CD8-positive, alpha-beta memory T cell (primary cell): ENCODE results near the gene SLC35A3. TPM values are rescaled to one million over a fixed set of nuclear protein-coding genes. Genes with fewer than 3 reads are reported as not detected.

Source experiments
- CTCF ChIA-PET: fragments of 350-600 bp; sonication (Branson Sonifier 250); formaldehyde crosslinking; loops from one replicate; lab custom pipeline; 2021; ENCODE audit warnings: antibody characterized with exemption; lab: Charles Lee
- POLR2A ChIA-PET: fragments of 350-600 bp; sonication (Branson Sonifier 250); formaldehyde crosslinking; loops from one replicate; lab custom pipeline; 2021; ENCODE audit warnings: antibody characterized with exemption; lab: Charles Lee
- DNase-seq, 5 donors: peaks; one replicate each; pipeline versions ENCODE4 v3.0.0 to v3.0.0-alpha.2; 2020 to 2022; ENCODE audit warnings: mixed read lengths in 1 of 5
- H3K27ac ChIP-seq: one replicate; pipeline ENCODE4 v1.7.0; 2013; ENCODE audit warnings: low read depth, mild to moderate bottlenecking, low read length, moderate library complexity
- H3K27me3 ChIP-seq: 2 replicates; pipeline ENCODE4 v1.7.0; 2013; ENCODE audit warnings: low read length, mild to moderate bottlenecking; ENCODE audit not compliant: insufficient read depth, poor library complexity, severe bottlenecking
- H3K36me3 ChIP-seq: 2 replicates; pipeline ENCODE4 v1.7.0; 2013; ENCODE audit warnings: mild to moderate bottlenecking, low read length, moderate library complexity; ENCODE audit not compliant: insufficient read depth
- H3K4me1 ChIP-seq: 2 replicates; pipeline ENCODE4 v1.7.0; 2013; ENCODE audit warnings: mild to moderate bottlenecking, low read length, moderate library complexity; ENCODE audit not compliant: insufficient read depth
- H3K4me3 ChIP-seq: 2 replicates; pipeline ENCODE4 v1.7.0; 2013; ENCODE audit warnings: mild to moderate bottlenecking, low read length
- H3K9me3 ChIP-seq: 2 replicates; pipeline ENCODE4 v1.7.0; 2013; ENCODE audit warnings: mild to moderate bottlenecking, low read length
- H3K27ac Mint-ChIP-seq, 8 donors: one replicate each; pipeline ENCODE4 v1.8.0; 2020 to 2021; ENCODE audit warnings: mixed read lengths in 8 of 8, mild to moderate bottlenecking in 6 of 8, inconsistent platforms in 3 of 8, moderate library complexity in 3 of 8
- H3K27me3 Mint-ChIP-seq, 2 donors: one replicate each; pipeline ENCODE4 v1.8.0; 2020 to 2021; ENCODE audit warnings: mixed read lengths in 2 of 2, mild to moderate bottlenecking in 1 of 2, moderate library complexity in 1 of 2
- H3K36me3 Mint-ChIP-seq, 3 donors: one replicate each; pipeline ENCODE4 v1.8.0; 2020 to 2021; ENCODE audit warnings: mixed read lengths in 3 of 3, inconsistent platforms in 1 of 3, mild to moderate bottlenecking in 1 of 3
- H3K4me1 Mint-ChIP-seq, 3 donors: one replicate each; pipeline ENCODE4 v1.8.0; 2020 to 2021; ENCODE audit warnings: mixed read lengths in 3 of 3, inconsistent platforms in 1 of 3, mild to moderate bottlenecking in 1 of 3
- H3K4me3 Mint-ChIP-seq, 7 donors: one replicate each; pipeline ENCODE4 v1.8.0; 2020 to 2021; ENCODE audit warnings: mixed read lengths in 7 of 7, mild to moderate bottlenecking in 6 of 7, moderate library complexity in 4 of 7, inconsistent platforms in 2 of 7
- H3K9me3 Mint-ChIP-seq, 5 donors: one replicate each; pipeline ENCODE4 v1.8.0; 2020 to 2022; ENCODE audit warnings: mixed read lengths in 5 of 5, mild to moderate bottlenecking in 3 of 5, moderate library complexity in 2 of 5, inconsistent platforms in 1 of 5
- polyA plus RNA-seq: library from polyadenylated mRNA; unstranded; fragments of 300-500 nt; fragmentation: Illumina TruSeq; gene quantifications from one replicate; pipeline ENCODE4 v1.2.3, GENCODE V29; 2021
- total RNA-seq, 2 experiments: library from RNA; stranded (reverse); gene quantifications; one replicate each; pipeline ENCODE4 v1.2.3, GENCODE V29; 2021

The SLC35A3 gene
- total and polyA plus RNA-seq, 3 experiments from 2014 or later = 14.1 to 17.0 (median 16.6) TPM

DNA sequence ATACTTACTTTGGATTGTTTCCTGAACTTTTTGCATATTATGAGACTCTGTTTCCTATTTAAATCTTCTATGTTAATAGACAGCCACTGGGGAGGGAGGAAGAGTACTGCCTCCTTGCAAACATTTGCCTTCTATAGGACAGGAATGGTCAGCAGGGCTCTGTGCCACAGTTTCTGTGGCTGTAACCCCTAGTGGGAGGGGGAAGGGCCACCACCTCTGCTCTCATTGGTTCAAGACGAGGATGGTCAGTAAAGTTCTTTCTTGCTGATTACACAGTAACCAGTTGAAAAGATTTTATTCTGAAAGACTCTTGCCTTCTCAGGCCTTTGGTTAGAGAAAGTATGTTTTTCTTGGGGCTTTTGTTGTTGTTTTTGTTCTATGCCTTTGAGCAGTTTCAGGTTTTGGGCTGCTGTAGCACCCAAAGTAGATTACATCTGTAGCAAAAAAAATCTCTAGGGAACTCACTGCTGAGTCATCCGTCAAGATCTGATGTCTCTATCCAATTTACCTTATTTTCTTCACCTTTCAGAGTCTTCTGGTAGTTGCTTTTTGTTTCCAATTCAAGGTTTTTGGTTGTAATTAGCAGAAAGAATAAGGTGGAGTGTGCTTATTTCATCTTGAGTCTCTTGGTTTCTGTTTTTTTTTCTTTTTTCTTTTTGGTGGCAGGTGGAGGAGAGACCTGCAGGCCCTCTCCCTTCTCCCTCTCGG, 23.1 kb downstream of the SLC35A3 start:
- ChIA-PET CTCF (no interaction called here), POLR2A (no interaction called here)
- Mint-ChIP-seq H3K4me3 (no peak overlapping the region), H3K27ac (peak overlapping the region in 1 of 8 donors; percentile 2), H3K9me3 (peaks cover 7 to 17% (median 13%) of the 10 kb centered on the region in 5 donors), H3K4me1 (peaks cover 5 to 12% (median 9%) of the 10 kb centered on the region in 3 donors), H3K27me3 (no peaks in the 10 kb centered on the region), H3K36me3 (peaks cover 35 to 52% (median 40%) of the 10 kb centered on the region in 3 donors)
- H3K27ac ChIP-seq = no peak overlapping the region
- H3K36me3 ChIP-seq = peaks cover 4% of the 10 kb centered on the region
- no peaks in the 10 kb centered on the region for H3K27me3 ChIP-seq
- DNase-seq = no peak
- no peak overlapping the region for H3K4me3 ChIP-seq
- H3K9me3 ChIP-seq = peaks cover 4% of the 10 kb centered on the region
- H3K4me1 ChIP-seq = no peaks in the 10 kb centered on the region

DNA sequence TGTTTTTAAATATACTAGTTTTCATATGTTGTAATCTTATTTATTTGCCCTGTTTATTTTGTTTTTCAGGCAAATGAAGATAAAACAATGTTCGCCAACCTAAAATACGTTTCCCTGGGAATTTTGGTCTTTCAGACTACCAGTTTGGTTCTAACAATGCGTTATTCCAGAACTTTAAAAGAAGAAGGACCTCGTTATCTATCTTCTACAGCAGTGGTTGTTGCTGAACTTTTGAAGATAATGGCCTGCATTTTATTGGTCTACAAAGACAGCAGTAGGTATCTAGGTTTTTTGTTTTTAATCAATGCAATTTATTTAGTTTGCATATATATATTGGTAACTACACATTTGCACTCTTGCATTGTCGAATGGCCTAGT, 23.7 kb downstream of the SLC35A3 start:
- Histone ChIP-seq H3K4me3 (no peak overlapping the region), H3K4me1 (no peaks in the 10 kb centered on the region), H3K27me3 (no peaks in the 10 kb centered on the region), H3K9me3 (peaks cover 4% of the 10 kb centered on the region), H3K27ac (no peak overlapping the region), H3K36me3 (peaks cover 4% of the 10 kb centered on the region)
- Mint-ChIP-seq H3K36me3 (peaks cover 35 to 55% (median 40%) of the 10 kb centered on the region in 3 donors), H3K27me3 (no peaks in the 10 kb centered on the region), H3K9me3 (peaks cover 7 to 17% (median 13%) of the 10 kb centered on the region in 5 donors), H3K4me1 (peaks cover 6 to 12% (median 9%) of the 10 kb centered on the region in 3 donors), H3K27ac (no peak overlapping the region), H3K4me3 (no peak overlapping the region)
- DNase-seq = no peak
- POLR2A ChIA-PET = no interaction called here
- CTCF ChIA-PET = no interaction called here

- H3K27ac ChIP-seq = no peak overlapping the region
- H3K4me1 ChIP-seq = no peaks in the 10 kb centered on the region
- no peaks in the 10 kb centered on the region for H3K27me3 ChIP-seq
- no peak overlapping the region for H3K4me3 ChIP-seq
- no peak for DNase-seq
- H3K27me3 Mint-ChIP-seq = no peaks in the 10 kb centered on the region
- H3K36me3 Mint-ChIP-seq = peaks cover 36 to 56% (median 41%) of the 10 kb centered on the region in 3 donors
- peaks cover 7 to 17% (median 13%) of the 10 kb centered on the region in 5 donors for H3K9me3 Mint-ChIP-seq
- peaks cover 4% of the 10 kb centered on the region for H3K9me3 ChIP-seq
- POLR2A ChIA-PET = no interaction called here
- CTCF ChIA-PET = no interaction called here
- H3K36me3 ChIP-seq = peaks cover 4% of the 10 kb centered on the region
- H3K27ac Mint-ChIP-seq = no peak overlapping the region
- peaks cover 7 to 13% (median 9%) of the 10 kb centered on the region in 3 donors for H3K4me1 Mint-ChIP-seq
- H3K4me3 Mint-ChIP-seq = no peak overlapping the region
These were observed 24.7 kb downstream of the SLC35A3 start for GRCh38 chr1:99994496-99994895.

GRCh38 chr1:99996951-99997350, 27.2 kb downstream of the SLC35A3 start:
- no peak overlapping the region for H3K4me3 Mint-ChIP-seq
- H3K4me1 Mint-ChIP-seq = peaks cover 7 to 31% (median 25%) of the 10 kb centered on the region in 3 donors
- no peak overlapping the region for H3K27ac Mint-ChIP-seq
- peaks cover 35 to 60% (median 45%) of the 10 kb centered on the region in 3 donors for H3K36me3 Mint-ChIP-seq
- DNase-seq = no peak
- Histone ChIP-seq H3K9me3 (no peaks in the 10 kb centered on the region), H3K27ac (no peak overlapping the region), H3K4me3 (no peak overlapping the region), H3K27me3 (no peaks in the 10 kb centered on the region), H3K4me1 (no peaks in the 10 kb centered on the region), H3K36me3 (no peaks in the 10 kb centered on the region)
- peaks cover 6 to 9% (median 7%) of the 10 kb centered on the region in 5 donors for H3K9me3 Mint-ChIP-seq
- ChIA-PET CTCF (no interaction called here), POLR2A (no interaction called here)
- H3K27me3 Mint-ChIP-seq = no peaks in the 10 kb centered on the region

DNA sequence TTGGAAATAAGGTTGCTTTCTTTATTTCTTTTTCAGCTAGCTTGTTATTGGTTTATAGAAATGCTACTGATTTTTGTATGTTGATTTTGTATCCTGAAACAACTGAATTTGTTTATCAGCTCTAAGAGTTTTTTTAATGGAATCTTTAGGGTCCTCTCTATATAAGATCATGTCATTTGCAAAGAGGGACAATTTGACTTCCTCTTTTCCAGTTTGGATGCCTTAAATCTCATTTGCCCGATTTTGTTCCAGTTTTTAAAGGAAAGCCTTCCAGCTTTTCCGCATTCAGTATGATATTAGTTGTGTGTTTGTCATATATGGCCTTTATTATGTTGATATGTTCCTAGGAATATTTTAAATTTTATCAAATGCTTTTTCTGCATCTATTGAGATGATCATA, 31.7 kb downstream of the SLC35A3 start:
- peaks cover 11 to 35% (median 32%) of the 10 kb centered on the region in 3 donors for H3K4me1 Mint-ChIP-seq
- H3K9me3 Mint-ChIP-seq = peaks cover 6 to 18% (median 16%) of the 10 kb centered on the region in 5 donors
- Histone ChIP-seq H3K4me3 (no peak overlapping the region), H3K27me3 (no peaks in the 10 kb centered on the region), H3K4me1 (no peaks in the 10 kb centered on the region), H3K27ac (no peak overlapping the region), H3K36me3 (no peaks in the 10 kb centered on the region), H3K9me3 (peaks cover 5% of the 10 kb centered on the region)
- H3K4me3 Mint-ChIP-seq = no peak overlapping the region
- DNase-seq = no peak
- ChIA-PET POLR2A (no interaction called here), CTCF (no interaction called here)
- H3K27ac Mint-ChIP-seq = no peak overlapping the region
- peaks cover 31 to 58% (median 36%) of the 10 kb centered on the region in 3 donors for H3K36me3 Mint-ChIP-seq
- H3K27me3 Mint-ChIP-seq = no peaks in the 10 kb centered on the region

- Histone ChIP-seq H3K9me3 (peaks cover 5% of the 10 kb centered on the region), H3K4me1 (no peaks in the 10 kb centered on the region), H3K27me3 (no peaks in the 10 kb centered on the region), H3K4me3 (no peak overlapping the region), H3K36me3 (no peaks in the 10 kb centered on the region), H3K27ac (no peak overlapping the region)
- Mint-ChIP-seq H3K36me3 (peaks cover 30 to 57% (median 37%) of the 10 kb centered on the region in 3 donors), H3K27me3 (no peaks in the 10 kb centered on the region), H3K9me3 (peaks cover 6 to 18% (median 16%) of the 10 kb centered on the region in 5 donors), H3K27ac (no peak overlapping the region), H3K4me3 (no peak overlapping the region), H3K4me1 (peaks cover 10 to 31% (median 23%) of the 10 kb centered on the region in 3 donors)
- ChIA-PET POLR2A (no interaction called here), CTCF (no interaction called here)
- DNase-seq = no peak
These were observed 35.6 kb downstream of the SLC35A3 start for GRCh38 chr1:100005424-100005823.

DNA sequence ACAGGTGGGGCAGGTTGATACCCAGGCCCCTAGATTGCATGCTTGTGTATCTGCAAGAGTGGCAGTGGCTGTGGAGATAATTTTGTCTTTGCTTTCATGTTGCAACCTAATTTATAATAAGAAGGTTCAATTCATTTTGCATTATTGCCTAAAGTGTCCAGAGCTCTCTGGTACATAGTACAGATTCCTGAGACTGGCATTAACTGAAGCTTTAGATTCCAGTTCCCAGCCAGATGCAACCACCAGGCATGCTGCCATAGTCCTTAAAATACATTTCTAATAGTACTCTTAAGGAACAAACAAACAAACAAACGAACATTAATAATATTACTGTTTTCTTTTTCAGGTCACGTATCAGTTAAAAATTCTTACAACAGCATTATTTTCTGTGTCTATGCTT, 36.9 kb downstream of the SLC35A3 start:
- Mint-ChIP-seq H3K27me3 (no peaks in the 10 kb centered on the region), H3K27ac (no peak overlapping the region), H3K4me3 (no peak overlapping the region), H3K9me3 (peaks cover 6 to 18% (median 16%) of the 10 kb centered on the region in 5 donors), H3K36me3 (peaks cover 30 to 53% (median 30%) of the 10 kb centered on the region in 3 donors), H3K4me1 (peaks cover 8 to 21% (median 10%) of the 10 kb centered on the region in 3 donors)
- ChIA-PET POLR2A (no interaction called here), CTCF (no interaction called here)
- H3K27ac ChIP-seq = no peak overlapping the region
- no peak overlapping the region for H3K4me3 ChIP-seq
- H3K27me3 ChIP-seq = no peaks in the 10 kb centered on the region
- DNase-seq = no peak
- no peaks in the 10 kb centered on the region for H3K36me3 ChIP-seq
- peaks cover 5% of the 10 kb centered on the region for H3K9me3 ChIP-seq
- no peaks in the 10 kb centered on the region for H3K4me1 ChIP-seq

GRCh38 chr1:100009458-100009857, 39.7 kb downstream of the SLC35A3 start:
- no peaks in the 10 kb centered on the region for H3K27me3 Mint-ChIP-seq
- peaks cover 21 to 48% (median 22%) of the 10 kb centered on the region in 3 donors for H3K36me3 Mint-ChIP-seq
- DNase-seq = no peak
- no peak overlapping the region for H3K4me3 Mint-ChIP-seq
- Histone ChIP-seq H3K27me3 (no peaks in the 10 kb centered on the region), H3K4me1 (no peaks in the 10 kb centered on the region), H3K4me3 (no peak overlapping the region), H3K27ac (no peak overlapping the region), H3K9me3 (peaks cover 5% of the 10 kb centered on the region), H3K36me3 (no peaks in the 10 kb centered on the region)
- H3K4me1 Mint-ChIP-seq = no peaks in the 10 kb centered on the region
- H3K9me3 Mint-ChIP-seq = peaks cover 6 to 14% (median 12%) of the 10 kb centered on the region in 5 donors
- CTCF ChIA-PET = no interaction called here
- peak overlapping the region in 1 of 8 donors; percentile 47 for H3K27ac Mint-ChIP-seq
- POLR2A ChIA-PET = no interaction called here
